Neural cell (in vitro differentiated cells): ENCODE measurements around the gene PID1. TPM values are rescaled to one million over a fixed set of nuclear protein-coding genes. Genes with fewer than 3 reads are reported as not detected.

Experiments
- H2AFZ ChIP-seq: fragments of 200-600, 300-800 bp; sonication (generic), shearing (Covaris generic); 2 replicates; pipeline ENCODE4 v1.6.0; 2014; ENCODE audit warnings: low read depth, mild to moderate bottlenecking, antibody characterized with exemption, low read length, moderate library complexity
- H3F3A ChIP-seq: fragments of 200-600 bp; shearing (Covaris generic); 2 replicates; pipeline ENCODE4 v1.6.1; 2016; ENCODE audit warnings: mild to moderate bottlenecking, moderate library complexity, mixed read lengths, antibody characterized with exemption, low read length; ENCODE audit not compliant: insufficient read depth, poor library complexity, severe bottlenecking
- H3K27ac ChIP-seq: fragments of 200-600, 300-800 bp; sonication (generic), shearing (Covaris generic); 2 replicates; pipeline ENCODE4 v1.5.1; 2014; ENCODE audit warnings: mild to moderate bottlenecking, low read length, moderate library complexity
- H3K27me3 ChIP-seq: fragments of 300-800, 200-600 bp; sonication (generic), shearing (Covaris generic); 2 replicates; pipeline ENCODE4 v1.6.0; 2014; ENCODE audit warnings: mild to moderate bottlenecking, low read depth, low read length, moderate library complexity; ENCODE audit not compliant: insufficient read depth
- H3K36me3 ChIP-seq: fragments of 300-800, 200-600 bp; sonication (generic), shearing (Covaris generic); 2 replicates; pipeline ENCODE4 v1.5.1; 2014; ENCODE audit warnings: mild to moderate bottlenecking, antibody characterized with exemption, low read length, moderate library complexity; ENCODE audit not compliant: insufficient read depth
- H3K4me2 ChIP-seq: fragments of 300-800, 200-600 bp; sonication (generic), shearing (Covaris generic); 2 replicates; pipeline ENCODE4 v1.6.0; 2014; ENCODE audit warnings: mild to moderate bottlenecking, low read length
- H3K4me3 ChIP-seq: fragments of 300-800, 200-600 bp; sonication (generic), shearing (Covaris generic); 2 replicates; pipeline ENCODE4 v1.5.1; 2014; ENCODE audit warnings: mild to moderate bottlenecking, low read length, moderate library complexity
- H3K79me2 ChIP-seq: fragments of 200-600 bp; shearing (Covaris generic); replicated peaks from 2 replicates; pipeline ENCODE4 v1.6.0; 2014; ENCODE audit warnings: mild to moderate bottlenecking, low read length, moderate library complexity; ENCODE audit not compliant: insufficient read depth
- H3K9ac ChIP-seq: fragments of 300-800, 200-600 bp; sonication (generic), shearing (Covaris generic); 2 replicates; pipeline ENCODE4 v1.6.1; 2016; ENCODE audit warnings: mild to moderate bottlenecking, low read length, mixed read lengths
- H3K9me2 ChIP-seq: fragments of 200-600 bp; shearing (Covaris generic); 2 replicates; pipeline ENCODE4 v1.6.1; 2016; ENCODE audit warnings: mild to moderate bottlenecking, low read length, mixed read lengths; ENCODE audit not compliant: insufficient read depth
- H3K9me3 ChIP-seq: fragments of 200-600, 300-800 bp; sonication (generic), shearing (Covaris generic); 2 replicates; pipeline ENCODE4 v1.6.1; 2016; ENCODE audit warnings: mild to moderate bottlenecking, mixed run types, low read length, moderate library complexity, mixed read lengths
- H4K20me1 ChIP-seq: fragments of 200-600 bp; shearing (Covaris generic); 2 replicates; pipeline ENCODE4 v1.6.1; 2016; ENCODE audit warnings: mild to moderate bottlenecking, mixed run types; ENCODE audit not compliant: insufficient read depth
- EP300 ChIP-seq: fragments of 450-650 bp; conservative IDR thresholded peaks from 2 replicates; pipeline ENCODE4 v1.6.1; 2014; ENCODE audit warnings: antibody characterized with exemption, mild to moderate bottlenecking, moderate library complexity; ENCODE audit not compliant: poor library complexity, severe bottlenecking
- EZH2 ChIP-seq: fragments of 200-600, 300-800 bp; shearing (Covaris generic), sonication (generic); IDR thresholded peaks from 2 replicates; pipeline ENCODE4 v1.6.1; 2014; ENCODE audit warnings: antibody characterized with exemption, low read length, borderline replicate concordance, mild to moderate bottlenecking; ENCODE audit not compliant: insufficient read depth, poor library complexity, severe bottlenecking
- MXI1 ChIP-seq: fragments of 450-650 bp; conservative IDR thresholded peaks from 2 replicates; pipeline ENCODE4 v1.6.1; 2014; ENCODE audit warnings: antibody characterized with exemption, mild to moderate bottlenecking; ENCODE audit not compliant: poor library complexity, severe bottlenecking
- POLR2AphosphoS5 ChIP-seq: IDR thresholded peaks from 2 replicates; pipeline ENCODE4 v1.6.1; 2012
- RAD21 ChIP-seq: fragments of 450-650 bp; conservative IDR thresholded peaks from 2 replicates; pipeline ENCODE4 v1.6.1; 2014; ENCODE audit warnings: antibody characterized with exemption, mild to moderate bottlenecking, moderate library complexity
- REST ChIP-seq: IDR thresholded peaks from 2 replicates; pipeline ENCODE4 v1.6.1; 2012; ENCODE audit warnings: borderline replicate concordance
- SMC3 ChIP-seq: fragments of 450-650 bp; conservative IDR thresholded peaks from 2 replicates; pipeline ENCODE4 v1.6.1; 2014; ENCODE audit warnings: antibody characterized with exemption, mild to moderate bottlenecking, moderate library complexity; ENCODE audit not compliant: poor library complexity
- TAF1 ChIP-seq: IDR thresholded peaks from 2 replicates; pipeline ENCODE4 v1.6.1; 2012; ENCODE audit warnings: low read depth
- polyA minus RNA-seq: library from RNA; depleted of rRNA, polyadenylated mRNA; stranded (reverse); fragments of >200 nt; gene quantifications from 2 replicates; pipeline ENCODE4 v1.2.3, GENCODE V29; 2014
- polyA plus RNA-seq: library from polyadenylated mRNA; depleted of rRNA; stranded (reverse); fragments of >200 nt; gene quantifications from 2 replicates; pipeline ENCODE4 v1.2.3, GENCODE V29; 2014
- TF ChIP-seq, protein P1 (sequence below): fragments of 450-650 bp; IDR thresholded peaks from 2 replicates; pipeline ENCODE4 v1.5.1; 2014; ENCODE audit warnings: antibody characterized with exemption, mild to moderate bottlenecking, moderate library complexity; ENCODE audit not compliant: poor library complexity, severe bottlenecking

Gene PID1, protein sequence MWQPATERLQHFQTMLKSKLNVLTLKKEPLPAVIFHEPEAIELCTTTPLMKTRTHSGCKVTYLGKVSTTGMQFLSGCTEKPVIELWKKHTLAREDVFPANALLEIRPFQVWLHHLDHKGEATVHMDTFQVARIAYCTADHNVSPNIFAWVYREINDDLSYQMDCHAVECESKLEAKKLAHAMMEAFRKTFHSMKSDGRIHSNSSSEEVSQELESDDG
- polyA plus RNA-seq (10.8 and 11.0 TPM in 2 replicates), polyA minus RNA-seq (11.8 and 12.7 TPM in 2 replicates)

- Histone ChIP-seq H3K9me2 (no peaks in the 10 kb centered on the region), H3K9ac (peak within 1 kb of the TSS; percentile 61), H4K20me1 (no peaks in the 10 kb centered on the region), H2AFZ (peak within 1 kb of the TSS; percentile 60), H3F3A (no peaks in the 10 kb centered on the region), H3K4me3 (peak within 1 kb of the TSS; percentile 77), H3K9me3 (no peaks in the 10 kb centered on the region), H3K36me3 (no peaks in the 10 kb centered on the region), H3K27me3 (no peaks in the 10 kb centered on the region), H3K4me2 (peak within 1 kb of the TSS; percentile 28), H3K79me2 (no peaks in the 10 kb centered on the region), H3K27ac (no peak within 1 kb of the TSS)
- TF ChIP-seq, protein P1, sequence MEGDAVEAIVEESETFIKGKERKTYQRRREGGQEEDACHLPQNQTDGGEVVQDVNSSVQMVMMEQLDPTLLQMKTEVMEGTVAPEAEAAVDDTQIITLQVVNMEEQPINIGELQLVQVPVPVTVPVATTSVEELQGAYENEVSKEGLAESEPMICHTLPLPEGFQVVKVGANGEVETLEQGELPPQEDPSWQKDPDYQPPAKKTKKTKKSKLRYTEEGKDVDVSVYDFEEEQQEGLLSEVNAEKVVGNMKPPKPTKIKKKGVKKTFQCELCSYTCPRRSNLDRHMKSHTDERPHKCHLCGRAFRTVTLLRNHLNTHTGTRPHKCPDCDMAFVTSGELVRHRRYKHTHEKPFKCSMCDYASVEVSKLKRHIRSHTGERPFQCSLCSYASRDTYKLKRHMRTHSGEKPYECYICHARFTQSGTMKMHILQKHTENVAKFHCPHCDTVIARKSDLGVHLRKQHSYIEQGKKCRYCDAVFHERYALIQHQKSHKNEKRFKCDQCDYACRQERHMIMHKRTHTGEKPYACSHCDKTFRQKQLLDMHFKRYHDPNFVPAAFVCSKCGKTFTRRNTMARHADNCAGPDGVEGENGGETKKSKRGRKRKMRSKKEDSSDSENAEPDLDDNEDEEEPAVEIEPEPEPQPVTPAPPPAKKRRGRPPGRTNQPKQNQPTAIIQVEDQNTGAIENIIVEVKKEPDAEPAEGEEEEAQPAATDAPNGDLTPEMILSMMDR: no peak
- TF ChIP-seq RAD21: peak; percentile 34
- TF ChIP-seq EP300: no peak
- TF ChIP-seq MXI1: no peak
- TF ChIP-seq EZH2: no peak
- peak; percentile 35 for TF ChIP-seq SMC3
- peak; percentile 25 for TF ChIP-seq REST
- TF ChIP-seq POLR2AphosphoS5: no peak
- no peak for TF ChIP-seq TAF1
Measured at GRCh38 chr2:229270551-229271410, at the start of gene PID1. TSS of gene PID1 (minus strand) at chr2:229271287. CDS start at chr2:229271043, 244 bp downstream.

DNA sequence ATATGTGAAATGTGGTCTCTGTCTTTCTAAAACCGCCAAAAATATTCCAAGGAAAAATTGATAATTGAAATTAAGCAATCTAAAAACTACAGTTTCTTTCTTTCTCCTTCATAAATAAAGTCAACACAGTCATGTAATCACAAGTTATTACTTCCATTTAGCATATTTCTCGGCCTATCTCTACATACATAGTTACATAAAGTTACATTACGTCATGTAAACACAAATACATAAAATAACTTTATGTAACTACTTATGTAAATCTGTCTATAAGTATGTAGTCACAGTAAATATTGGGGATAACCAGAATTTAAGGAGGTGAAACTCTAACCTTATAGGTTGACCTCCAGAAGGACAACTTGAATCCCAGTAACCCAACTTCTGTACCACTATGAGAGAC lies 48.5 kb upstream of the PID1 start:
- Histone ChIP-seq H3F3A (no peaks in the 10 kb centered on the region), H3K4me2 (no peak overlapping the region), H3K27me3 (no peaks in the 10 kb centered on the region), H3K9me3 (no peaks in the 10 kb centered on the region), H3K4me3 (no peak overlapping the region), H3K27ac (no peak overlapping the region), H3K9ac (no peak overlapping the region), H4K20me1 (no peaks in the 10 kb centered on the region), H3K9me2 (no peaks in the 10 kb centered on the region), H2AFZ (no peak overlapping the region), H3K36me3 (no peaks in the 10 kb centered on the region), H3K79me2 (no peaks in the 10 kb centered on the region)
- no peak for TF ChIP-seq EP300
- TF ChIP-seq POLR2AphosphoS5: no peak
- TF ChIP-seq RAD21: no peak
- no peak for TF ChIP-seq REST
- no peak for TF ChIP-seq SMC3
